ENCODE data around the gene RUSC1. TPM values are rescaled to one million over a fixed set of nuclear protein-coding genes. Genes with fewer than 3 reads are reported as not detected.

The RUSC1 gene
- total and polyA plus RNA-seq, 2 donors (not counting 3 experiments of a cell fraction or from before 2014, with no cell fraction given): 42.4 to 46.6 TPM

DNA sequence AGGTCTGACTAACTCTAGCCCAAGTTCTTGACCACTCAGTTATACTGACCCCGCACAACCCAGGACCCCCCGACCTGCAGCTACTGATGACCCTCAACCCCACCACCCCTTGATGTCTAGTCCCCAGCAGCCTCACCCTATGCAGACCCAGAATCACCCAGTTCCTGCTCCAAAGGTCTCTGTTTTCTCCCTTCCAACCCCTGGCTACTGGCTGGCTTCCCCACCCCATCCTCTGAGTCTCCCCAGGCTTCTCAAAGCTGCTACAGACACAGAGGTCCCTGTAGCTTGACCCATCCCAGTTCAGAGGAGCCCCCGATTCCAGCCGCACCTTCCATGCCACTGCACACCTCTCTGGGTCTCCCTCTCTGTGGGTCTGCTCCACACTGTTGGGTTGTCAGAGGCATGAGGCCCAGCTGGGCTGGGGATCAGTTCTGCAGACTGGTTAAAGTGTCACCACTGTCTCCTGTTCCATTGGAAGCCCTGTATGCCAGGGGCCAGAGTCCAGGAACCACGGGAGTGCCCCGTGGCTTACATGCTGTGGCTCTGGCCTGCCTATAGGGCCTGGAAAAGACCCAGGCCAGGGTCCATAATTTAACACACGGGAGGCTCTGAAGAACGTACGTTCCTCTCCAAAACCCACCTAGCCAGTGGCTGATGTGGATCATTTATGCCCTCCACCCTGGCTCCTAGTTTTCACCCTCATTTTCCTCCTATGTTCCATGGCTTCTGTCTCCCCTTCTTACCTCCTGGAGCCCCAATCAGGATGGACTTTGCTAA lies 20.0 kb upstream of the RUSC1 start:
- Histone ChIP-seq H2AFZ (ENCODE audit: low read depth, low read length) (no peak overlapping the region), H4K20me1 (replicated peaks; ENCODE audit: control insufficient read depth, extremely low read depth, insufficient read depth, low read length) (no peaks in the 10 kb centered on the region), H3K9me1 (replicated peaks; ENCODE audit: control insufficient read depth, extremely low read depth, insufficient read depth, low read length) (no peaks in the 10 kb centered on the region), H3K27ac (ENCODE audit: insufficient read depth, low read depth, low read length) (no peak overlapping the region), H3K4me2 (ENCODE audit: insufficient read depth, low read length) (no peak overlapping the region), H3K9ac (replicated peaks; ENCODE audit: extremely low read depth, insufficient read depth, low read length) (no peak overlapping the region), H3K79me2 (ENCODE audit: control insufficient read depth, insufficient read depth, low read length) (no peaks in the 10 kb centered on the region), H3K27me3 (ENCODE audit: control insufficient read depth in 2 of 2, insufficient read depth in 2 of 2, low read length in 2 of 2) (peaks cover 10 to 12% of the 10 kb centered on the region in 2 experiments), H3K9me3 (replicated peaks; ENCODE audit: control insufficient read depth, insufficient read depth, low read length) (no peaks in the 10 kb centered on the region), H3K4me1 (ENCODE audit: control insufficient read depth, extremely low read depth, insufficient read depth, low read length) (no peaks in the 10 kb centered on the region), H3K4me3 (replicated peaks in 1 of 3; ENCODE audit: insufficient read depth in 1 of 3, low read depth in 1 of 3, low read length in 3 of 3) (no peak overlapping the region), H3K36me3 (ENCODE audit: control insufficient read depth in 2 of 2, extremely low read depth in 1 of 2, insufficient read depth in 2 of 2, low read length in 2 of 2) (no peaks in the 10 kb centered on the region)
- no peak for FAIRE-seq
- TF ChIP-seq JUN (IDR thresholded peaks at IDR 0.05; ENCODE audit: borderline replicate concordance, insufficient read depth, insufficient read length, low read depth) (no peak), EZH2 (IDR thresholded peaks at IDR 0.05; ENCODE audit: borderline replicate concordance, low read depth, low read length, severe bottlenecking) (no peak), POLR2A (IDR thresholded peaks at IDR 0.05; ENCODE audit: low read depth, low read length) (no peak), FOS (IDR thresholded peaks at IDR 0.05; ENCODE audit: borderline replicate concordance, insufficient read depth, low read length) (no peak), MYC (IDR thresholded peaks at IDR 0.05; ENCODE audit: low read depth, low read length) (no peak), CTCF (IDR thresholded peaks at IDR 0.05; ENCODE audit: extremely low read depth in 1 of 2, insufficient read depth in 1 of 2, low read depth in 1 of 2, low read length in 2 of 2) (no peak), POLR2AphosphoS5 (IDR thresholded peaks at IDR 0.05; ENCODE audit: insufficient read depth, low read depth, low read length) (no peak), GATA2 (IDR thresholded peaks at IDR 0.05; ENCODE audit: insufficient read depth, insufficient read length, low read depth, low read length) (no peak)
- TF ChIP-seq, protein P1, sequence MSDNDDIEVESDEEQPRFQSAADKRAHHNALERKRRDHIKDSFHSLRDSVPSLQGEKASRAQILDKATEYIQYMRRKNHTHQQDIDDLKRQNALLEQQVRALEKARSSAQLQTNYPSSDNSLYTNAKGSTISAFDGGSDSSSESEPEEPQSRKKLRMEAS (IDR thresholded peaks at IDR 0.05; ENCODE audit: insufficient read depth, insufficient read length): no peak
- ChIA-PET CTCF (interaction anchor here (1.3 to 1.6 kb wide), 2 partner anchors 22 kb away, joined by 3 to 5 read pairs; no protein-coding TSS in a partner anchor), POLR2A (no interaction called here)
- intact Hi-C loops (cut with micrococcal nuclease): no loop called here
- dilution Hi-C loops (cut with MboI; ENCODE audit: extremely low pct_ligation_motif_present, low sequenced_read_pairs): no loop called here
- no TSS peak for BruUV-seq (replicated peaks)
- DNase-seq (ENCODE audit: low read depth, low spot score): no peak

Measured in endothelial cell of umbilical vein (primary cell).